T-helper 2 cell (primary cell): ENCODE measurements around the gene HSPB6.
"Not testable (repeated sequence)": the region's sequence is repeated elsewhere in the genome, so short reads cannot be mapped to it uniquely, and the experiment has no call there.

Source experiments
- DNase-seq, 5 experiments: peaks; one replicate each; pipeline versions ENCODE4 v3.0.0 to v3.0.0-alpha.2; 2012 to 2022

Gene HSPB6

DNA sequence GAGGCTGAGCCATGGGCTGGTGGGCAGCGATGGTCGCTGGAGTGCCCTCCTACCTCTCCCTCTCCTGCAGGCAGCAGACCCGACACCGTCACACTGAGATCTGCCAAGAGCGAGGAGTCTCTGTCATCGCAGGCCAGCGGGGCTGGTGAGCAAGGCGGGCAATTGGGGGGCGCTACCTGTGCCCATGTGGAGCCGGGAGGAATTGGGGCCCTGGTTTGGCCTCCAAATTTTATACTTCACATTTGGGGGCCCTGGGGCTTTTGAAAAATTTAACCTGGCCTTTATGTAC, 28.5 kb upstream of the HSPB6 start:
- DNase-seq, result no peak

DNA sequence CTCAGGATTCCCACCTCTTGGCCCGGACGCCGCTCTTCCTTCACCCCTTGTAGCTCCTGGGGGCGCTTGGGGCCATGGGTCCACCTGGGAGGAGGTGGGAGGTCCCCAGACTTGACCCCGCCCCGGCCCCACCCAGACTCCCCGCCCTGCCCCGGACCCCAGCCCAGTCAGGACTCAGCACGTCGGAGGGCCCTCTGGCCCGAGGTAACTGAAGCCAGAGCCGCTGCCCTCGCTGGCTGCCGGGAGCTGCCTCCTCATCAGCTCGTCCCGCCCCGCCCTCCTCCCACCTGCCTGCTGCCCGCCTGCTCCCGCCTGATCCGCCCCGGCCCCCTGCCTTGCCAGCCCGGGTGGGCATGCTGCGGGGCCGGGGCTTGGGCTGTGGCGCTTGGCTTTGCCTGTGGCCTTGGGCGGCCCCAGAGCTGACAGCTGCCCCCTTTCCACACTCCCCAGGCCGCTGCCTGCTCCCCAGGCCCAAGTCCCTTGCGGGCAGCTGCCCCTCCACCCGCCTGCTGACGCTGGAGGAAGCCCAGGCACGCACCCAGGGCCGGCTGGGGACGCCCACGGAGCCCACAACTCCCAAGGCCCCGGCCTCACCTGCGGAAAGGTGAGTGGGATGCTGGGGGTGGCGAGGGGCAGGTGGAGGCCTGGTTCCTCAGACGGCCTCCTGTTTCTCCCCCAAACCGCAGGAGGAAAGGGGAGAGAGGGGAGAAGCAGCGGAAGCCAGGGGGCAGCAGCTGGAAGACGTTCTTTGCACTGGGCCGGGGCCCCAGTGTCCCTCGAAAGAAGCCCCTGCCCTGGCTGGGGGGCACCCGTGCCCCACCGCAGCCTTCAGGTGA, 27.9 kb upstream of the HSPB6 start:
- no peak for DNase-seq

GRCh38 chr19:35783469-35784434, 26.9 kb upstream of the HSPB6 start:
- no peak for DNase-seq

DNA sequence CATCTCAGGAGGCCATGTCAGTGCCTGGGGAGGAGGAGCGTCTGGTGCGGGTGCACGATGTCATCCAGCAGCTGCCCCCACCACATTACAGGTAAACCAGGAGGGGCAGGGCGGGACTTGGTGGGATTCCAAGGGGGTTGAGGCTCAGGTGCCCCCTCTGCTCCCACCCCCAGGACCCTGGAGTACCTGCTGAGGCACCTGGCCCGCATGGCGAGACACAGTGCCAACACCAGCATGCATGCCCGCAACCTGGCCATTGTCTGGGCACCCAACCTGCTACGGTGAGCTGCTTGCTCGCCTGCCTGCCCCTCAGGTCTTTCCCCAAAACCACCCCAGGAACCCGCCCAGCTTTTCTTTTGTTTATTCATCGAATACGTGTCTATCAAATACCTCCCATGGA, 25.8 kb upstream of the HSPB6 start:
- no peak for DNase-seq

DNA sequence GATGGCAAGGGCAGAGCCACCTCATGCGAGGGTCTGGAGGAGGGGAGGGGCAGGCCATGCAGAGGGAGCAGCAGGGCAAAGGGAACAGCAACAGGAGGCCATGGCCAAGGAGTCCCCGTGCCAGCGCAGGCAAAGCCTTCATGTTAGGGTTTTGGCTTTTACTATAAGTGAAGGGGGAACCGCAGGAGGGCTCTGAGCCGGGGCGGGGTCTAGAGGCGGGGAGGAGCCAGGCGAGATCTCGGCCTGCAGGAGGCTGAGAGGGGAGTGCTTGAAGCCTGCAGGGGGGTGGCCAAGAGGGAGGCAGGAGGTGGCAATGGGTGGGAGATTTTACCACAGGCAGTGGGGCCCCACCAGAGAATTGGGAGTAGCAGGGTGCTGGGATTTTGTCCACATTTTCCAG, 24.8 kb upstream of the HSPB6 start:
- DNase-seq, result no peak

DNA sequence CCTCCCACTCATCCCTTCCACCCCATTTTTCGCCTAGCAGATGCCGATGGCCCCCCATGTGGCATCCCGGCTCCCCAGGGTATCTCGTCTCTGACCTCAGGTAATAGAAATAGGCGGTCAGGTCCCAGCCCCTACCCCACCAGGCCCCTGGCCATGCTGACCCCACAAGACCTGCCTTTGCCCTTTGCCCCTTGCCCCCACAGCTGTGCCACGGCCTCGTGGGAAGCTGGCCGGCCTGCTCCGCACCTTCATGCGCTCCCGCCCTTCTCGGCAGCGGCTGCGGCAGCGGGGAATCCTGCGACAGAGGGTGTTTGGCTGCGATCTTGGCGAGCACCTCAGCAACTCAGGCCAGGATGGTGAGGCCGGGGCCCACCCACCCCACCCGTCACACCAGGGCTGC, 23.9 kb upstream of the HSPB6 start:
- no peak for DNase-seq

- DNase-seq, result no peak
Measured at GRCh38 chr19:35780058-35780457, 23.2 kb upstream of the HSPB6 start.

DNA sequence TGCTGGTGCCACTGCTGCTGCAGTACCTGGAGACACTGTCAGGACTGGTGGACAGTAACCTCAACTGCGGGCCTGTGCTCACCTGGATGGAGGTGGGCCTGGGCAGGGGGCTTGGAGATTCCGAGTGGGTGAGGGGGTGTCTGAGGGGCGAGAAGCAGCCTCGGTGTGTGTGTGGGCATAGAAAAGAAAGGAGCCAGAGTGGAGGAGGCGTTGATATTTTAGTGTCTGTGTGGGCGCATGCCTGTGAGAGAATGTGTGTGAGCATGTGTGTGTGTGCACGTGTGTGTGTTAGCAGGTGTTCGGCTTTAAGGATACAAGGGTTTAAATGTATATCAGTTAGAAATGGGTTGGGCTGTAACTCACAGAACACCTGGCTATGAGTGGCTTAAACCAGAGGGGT, 22.2 kb upstream of the HSPB6 start:
- no peak for DNase-seq

DNA sequence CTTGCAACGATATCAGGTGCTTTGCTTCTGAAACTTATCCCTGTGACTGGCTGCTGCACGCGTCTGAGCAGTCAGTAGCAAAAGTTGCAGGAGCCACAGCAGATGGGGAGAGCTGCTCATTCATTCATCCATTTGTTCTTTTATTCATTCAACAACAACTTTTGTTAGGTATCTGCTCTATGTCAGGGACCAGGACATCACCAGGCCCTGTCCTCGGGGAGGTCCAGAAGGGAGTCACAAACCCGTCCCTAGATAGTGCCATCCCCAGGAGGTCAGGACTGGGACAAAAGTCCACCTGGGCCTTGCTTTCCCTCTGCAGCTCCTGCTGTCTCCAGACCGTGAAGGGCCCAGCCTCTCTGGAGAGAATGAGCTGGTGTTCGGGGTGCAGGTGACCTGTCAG, 21.1 kb upstream of the HSPB6 start:
- DNase-seq, result no peak

DNA sequence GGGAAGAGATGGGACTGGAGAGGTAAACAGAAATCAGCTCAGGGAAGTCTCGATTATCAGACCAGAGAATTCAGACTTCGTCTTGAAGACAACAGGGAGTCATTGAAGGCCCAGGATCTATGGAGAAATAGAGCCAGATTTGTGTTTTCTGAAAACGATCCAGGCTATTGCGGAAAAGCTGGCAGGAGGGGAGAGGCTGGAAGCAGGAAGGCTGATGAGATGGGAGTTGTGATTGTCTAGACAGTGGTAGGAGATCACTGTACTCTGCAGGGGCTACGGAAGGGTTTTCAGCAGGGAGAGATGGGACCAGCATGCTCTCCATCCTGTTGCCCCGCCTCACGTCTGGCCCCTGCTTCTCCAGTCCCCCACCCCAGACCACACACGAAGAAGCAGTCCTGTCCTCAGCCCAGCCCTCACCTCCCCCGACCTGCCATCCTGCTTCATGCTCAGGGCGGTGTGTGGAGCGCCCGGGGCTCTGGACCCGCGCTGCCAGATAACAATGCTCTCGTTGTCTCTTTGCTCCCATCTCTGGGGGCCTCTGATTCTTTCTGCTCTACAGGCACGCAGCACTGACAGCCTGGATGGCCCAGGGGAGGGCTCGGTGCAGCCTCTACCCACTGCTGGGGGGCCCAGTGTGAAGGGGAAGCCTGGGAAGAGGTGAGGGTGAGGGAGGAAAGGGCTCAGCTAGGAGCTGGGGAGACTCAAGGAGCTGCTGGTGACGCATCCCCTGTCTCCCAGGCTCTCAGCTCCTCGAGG, 20.4 kb upstream of the HSPB6 start:
- DNase-seq, result no peak

GRCh38 chr19:35776102-35776788, 19.4 kb upstream of the HSPB6 start:
- no peak for DNase-seq

DNA sequence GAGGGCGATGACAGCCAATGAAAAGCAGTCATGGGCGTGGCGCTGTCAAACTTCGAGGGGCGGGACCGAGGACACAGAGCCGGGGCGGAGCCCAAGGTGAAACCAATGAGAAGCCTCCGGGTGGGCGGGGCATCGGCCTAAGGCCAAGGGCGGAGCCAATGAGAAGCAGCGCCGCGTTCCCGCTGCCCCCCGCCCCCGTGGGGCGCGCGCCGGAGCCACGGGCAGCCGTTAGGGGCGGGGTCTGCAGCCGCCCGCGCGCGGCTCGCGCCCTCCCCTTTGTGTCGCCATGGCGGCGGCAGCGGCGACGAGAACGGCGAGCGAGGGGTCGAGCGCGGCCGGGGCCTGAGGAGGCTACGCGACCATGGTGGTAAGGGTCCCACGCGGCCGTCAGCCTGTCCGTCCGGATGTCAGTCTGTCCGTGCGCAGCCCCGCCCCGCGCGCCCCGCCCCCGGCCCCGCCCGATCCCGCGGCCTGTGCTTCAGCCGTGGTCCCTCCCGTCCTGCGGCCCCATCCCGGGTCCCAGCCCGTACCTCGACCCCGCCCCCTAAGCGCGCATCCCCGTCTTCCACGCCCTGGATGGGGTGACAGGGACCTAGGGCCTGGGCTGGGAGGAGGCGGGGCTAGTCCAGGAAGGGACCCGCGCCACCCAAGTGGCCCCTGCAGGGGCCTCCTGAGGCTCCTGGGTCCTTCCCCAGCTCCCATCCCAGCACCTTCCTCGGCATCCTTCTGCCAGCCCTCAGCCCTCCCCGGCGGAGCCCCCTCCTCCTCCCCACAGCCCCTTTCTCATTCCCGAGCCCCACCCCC, 18.7 kb upstream of the HSPB6 start, which contains the start of gene ARHGAP33:
Gene ARHGAP33, plus strand, starts transcription at position 267 of the 804 bp plus-strand sequence. Its CDS starts 95 bp downstream, at position 362.
- peak; percentile 97 to 99 (median 98) for DNase-seq

DNA sequence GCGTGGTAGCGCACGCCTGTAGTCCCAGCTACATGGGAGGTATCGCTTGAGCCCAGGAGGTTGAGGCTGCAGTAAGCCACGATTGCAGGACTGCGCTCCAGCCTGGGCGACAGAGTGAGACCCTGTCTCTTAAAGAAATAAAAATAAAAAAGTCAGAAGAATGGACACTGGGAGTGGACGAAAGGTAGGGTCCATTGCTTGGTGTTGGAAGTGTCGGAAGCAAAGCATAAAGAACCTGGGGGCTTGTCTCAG, 18.1 kb upstream of the HSPB6 start:
- no peak for DNase-seq

DNA sequence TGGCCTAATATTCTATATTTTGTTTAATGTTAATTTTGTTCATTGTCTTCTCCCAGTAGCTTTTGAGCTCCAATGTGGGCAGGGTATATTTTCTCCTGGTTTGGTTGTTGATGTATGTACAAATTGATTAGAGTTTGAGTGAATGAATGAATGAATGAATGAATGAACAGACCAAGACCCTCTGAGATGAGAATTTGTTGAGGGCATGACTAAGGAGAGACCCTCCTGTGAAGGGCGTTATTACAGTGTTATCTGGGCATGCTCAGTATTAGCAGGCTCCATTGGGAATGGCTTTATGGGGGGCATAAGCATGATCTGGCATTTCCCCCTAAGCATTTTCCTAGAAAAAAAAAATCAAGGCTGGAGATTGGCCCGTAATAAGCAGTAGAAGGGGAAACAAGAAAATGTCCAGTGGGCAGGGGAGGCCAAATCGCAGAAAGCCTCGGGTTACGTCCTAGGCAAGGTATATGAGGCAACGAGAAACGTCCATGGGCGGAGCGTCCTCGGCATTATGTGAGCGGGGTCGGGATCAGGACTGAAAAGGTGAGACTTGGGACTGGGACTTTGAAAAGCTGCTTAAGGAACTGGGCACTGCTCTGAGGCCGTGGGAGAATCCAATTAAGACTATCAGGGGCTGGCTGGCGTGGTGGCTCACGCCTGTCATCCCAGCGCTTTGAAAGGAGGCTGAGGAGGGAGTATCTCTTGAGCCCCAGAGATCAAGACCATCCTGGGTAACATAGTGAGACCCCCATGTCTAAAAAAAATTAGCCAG, 17.6 kb upstream of the HSPB6 start:
- no peak for DNase-seq

GRCh38 chr19:35773020-35773806, 16.4 kb upstream of the HSPB6 start:
- DNase-seq, result no peak

GRCh38 chr19:35772362-35772761, 15.5 kb upstream of the HSPB6 start:
- DNase-seq, result not testable (repeated sequence)

DNA sequence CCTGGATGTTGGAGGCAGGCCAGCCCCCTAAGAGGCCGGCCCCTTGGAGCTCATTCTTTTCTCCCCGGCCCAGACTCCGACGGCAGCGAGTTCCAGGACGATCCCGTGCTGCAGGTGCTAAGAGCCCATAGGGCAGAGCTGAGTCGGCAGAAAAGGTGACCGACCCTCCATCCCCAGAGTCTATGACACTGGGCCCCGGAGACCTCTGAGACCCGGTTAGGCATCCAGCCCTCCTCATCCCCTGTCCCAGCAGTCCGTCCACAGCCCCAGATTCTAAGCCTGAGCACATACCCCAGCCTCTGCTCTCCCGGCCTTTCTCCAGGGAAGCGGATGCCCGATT, 11.2 kb upstream of the HSPB6 start:
- DNase-seq, result no peak

DNA sequence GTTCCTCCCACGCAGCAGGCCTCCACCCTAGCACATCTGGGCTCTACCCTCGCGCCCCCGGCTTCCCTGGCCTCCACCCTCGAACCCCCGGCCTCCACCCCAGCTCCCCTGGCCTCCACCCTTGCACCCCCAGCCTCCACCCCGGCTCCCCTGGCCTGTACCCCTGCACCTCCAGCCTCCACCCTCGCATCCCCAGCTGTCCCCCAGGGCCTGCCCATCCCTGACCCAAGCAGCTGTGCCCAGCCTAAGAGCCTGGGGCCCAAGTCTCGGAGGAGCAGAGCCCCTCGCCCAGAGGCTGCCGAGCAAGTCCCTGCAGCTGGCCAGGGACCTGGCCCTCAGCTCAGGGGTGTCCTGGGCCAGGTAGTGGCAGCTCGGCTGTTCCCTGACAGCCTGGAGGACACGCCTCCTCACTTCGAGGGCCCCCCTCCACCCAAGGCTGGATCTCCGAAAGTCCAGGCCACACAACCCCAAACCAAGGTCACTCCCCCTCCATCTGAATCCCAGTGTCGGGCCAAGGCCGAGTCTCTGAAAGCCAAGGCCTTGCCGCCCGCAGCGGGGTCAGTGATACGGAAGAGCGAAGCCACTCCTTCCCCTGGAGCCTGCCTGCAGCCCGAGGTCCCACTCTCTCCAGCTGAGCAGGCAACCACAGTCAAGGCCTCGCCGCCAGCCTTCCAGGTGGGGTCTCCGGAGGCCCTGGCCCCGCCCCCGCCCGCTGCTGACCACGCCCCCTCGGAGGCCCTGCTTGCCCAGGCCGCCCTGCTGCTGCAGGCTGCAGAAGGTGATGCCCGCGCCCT, 10.7 kb upstream of the HSPB6 start:
- DNase-seq, result no peak

- no peak for DNase-seq
Measured at GRCh38 chr19:35766571-35767104, 9.8 kb upstream of the HSPB6 start.
